ENCODE data around the gene ZNF419. TPM values are rescaled to one million over a fixed set of nuclear protein-coding genes. Genes with fewer than 3 reads are reported as not detected.
"Not testable (repeated sequence)": the region's sequence is repeated elsewhere in the genome, so short reads cannot be mapped to it uniquely, and the experiment has no call there.

The ZNF419 gene
- total RNA-seq, 1 donor from 2014 or later: 18.4 TPM

GRCh38 chr19:57452307-57452706 lies 35.2 kb upstream of the ZNF419 start:
- no peaks in the 10 kb centered on the region for H3K4me1 Mint-ChIP-seq (ENCODE audit: unreplicated experiment)
- no peak overlapping the region for H3K27ac Mint-ChIP-seq
- H3K9me3 Mint-ChIP-seq: peaks cover 4% of the 10 kb centered on the region
- H3K36me3 Mint-ChIP-seq: peaks cover 28% of the 10 kb centered on the region
- H3K27me3 Mint-ChIP-seq: no peaks in the 10 kb centered on the region
- TF ChIP-seq CTCF (conservative IDR thresholded peaks at IDR 0.05): no peak
- no peak overlapping the region for H3K4me3 Mint-ChIP-seq
- DNase-seq (ENCODE audit: extremely low spot score, unreplicated experiment): no peak

DNA sequence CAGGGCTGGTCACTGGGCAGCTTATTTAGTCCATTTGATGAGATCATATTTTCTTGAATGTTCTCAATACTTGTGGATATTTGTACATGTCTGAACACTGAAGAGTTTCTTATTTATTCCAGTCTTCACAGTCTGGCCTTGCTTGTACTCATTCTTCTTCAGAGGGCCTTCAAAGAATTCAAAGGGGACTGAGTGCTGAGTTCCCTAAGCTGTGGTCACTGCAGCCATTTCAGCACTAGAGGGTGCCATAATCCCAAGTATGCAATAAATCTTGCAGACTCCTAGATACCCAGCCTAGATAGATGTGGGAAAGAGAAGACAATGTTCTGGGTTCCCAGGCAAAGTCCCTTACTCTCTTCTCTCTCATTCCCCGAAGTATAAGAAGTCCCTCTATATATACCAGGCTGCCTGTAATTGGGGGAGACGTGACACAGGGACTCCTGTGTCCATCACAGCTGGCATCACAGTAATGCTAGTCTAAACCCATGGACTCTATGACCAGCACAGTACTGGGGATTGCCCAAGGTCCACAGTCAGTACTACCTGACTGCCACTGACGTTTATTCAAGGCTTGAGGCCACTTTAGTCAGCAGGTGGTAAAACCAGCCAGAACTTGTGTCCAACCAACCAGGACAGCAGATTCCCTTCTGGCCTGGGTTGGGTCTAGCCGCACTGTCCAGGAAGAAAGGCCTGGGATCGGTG lies 21.7 kb upstream of the ZNF419 start:
- Mint-ChIP-seq H3K36me3 (peaks cover 27% of the 10 kb centered on the region), H3K27ac (no peak overlapping the region), H3K4me3 (no peak overlapping the region), H3K4me1 (ENCODE audit: unreplicated experiment) (no peaks in the 10 kb centered on the region), H3K27me3 (no peaks in the 10 kb centered on the region), H3K9me3 (peaks cover 16% of the 10 kb centered on the region)
- no peak for DNase-seq (ENCODE audit: extremely low spot score, unreplicated experiment)
- TF ChIP-seq CTCF (conservative IDR thresholded peaks at IDR 0.05): peak; percentile 61

DNA sequence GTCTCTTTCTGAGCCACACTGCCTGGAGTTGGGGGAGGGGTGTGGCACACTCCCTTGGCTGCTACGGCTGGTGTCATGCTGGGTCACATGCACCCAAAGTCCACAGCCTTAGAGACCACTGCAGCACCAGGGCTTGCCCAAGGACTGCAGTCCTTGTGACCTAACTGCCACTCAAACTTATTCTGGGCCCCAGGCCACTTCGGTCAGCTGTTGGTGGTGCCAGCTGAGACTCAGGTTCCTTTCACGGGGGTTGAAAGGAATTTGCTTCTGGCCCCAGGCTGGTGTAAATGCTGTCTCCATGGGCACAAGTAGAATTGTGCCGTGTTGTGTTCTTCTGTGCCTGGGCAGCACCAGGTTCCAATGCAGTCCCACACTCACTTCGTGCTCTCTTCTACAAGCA lies 21.1 kb upstream of the ZNF419 start:
- no peaks in the 10 kb centered on the region for H3K27me3 Mint-ChIP-seq
- no peaks in the 10 kb centered on the region for H3K4me1 Mint-ChIP-seq (ENCODE audit: unreplicated experiment)
- peaks cover 21% of the 10 kb centered on the region for H3K9me3 Mint-ChIP-seq
- no peak overlapping the region for H3K27ac Mint-ChIP-seq
- peaks cover 31% of the 10 kb centered on the region for H3K36me3 Mint-ChIP-seq
- no peak overlapping the region for H3K4me3 Mint-ChIP-seq
- no peak for TF ChIP-seq CTCF (conservative IDR thresholded peaks at IDR 0.05)
- DNase-seq (ENCODE audit: extremely low spot score, unreplicated experiment): no peak

GRCh38 chr19:57473646-57474045 lies 13.9 kb upstream of the ZNF419 start:
- TF ChIP-seq CTCF (conservative IDR thresholded peaks at IDR 0.05): no peak
- Mint-ChIP-seq H3K27ac (no peak overlapping the region), H3K36me3 (peaks cover 78% of the 10 kb centered on the region), H3K4me3 (no peak overlapping the region), H3K9me3 (peaks cover 46% of the 10 kb centered on the region), H3K4me1 (ENCODE audit: unreplicated experiment) (peaks cover 6% of the 10 kb centered on the region), H3K27me3 (no peaks in the 10 kb centered on the region)
- DNase-seq (ENCODE audit: extremely low spot score, unreplicated experiment): no peak

DNA sequence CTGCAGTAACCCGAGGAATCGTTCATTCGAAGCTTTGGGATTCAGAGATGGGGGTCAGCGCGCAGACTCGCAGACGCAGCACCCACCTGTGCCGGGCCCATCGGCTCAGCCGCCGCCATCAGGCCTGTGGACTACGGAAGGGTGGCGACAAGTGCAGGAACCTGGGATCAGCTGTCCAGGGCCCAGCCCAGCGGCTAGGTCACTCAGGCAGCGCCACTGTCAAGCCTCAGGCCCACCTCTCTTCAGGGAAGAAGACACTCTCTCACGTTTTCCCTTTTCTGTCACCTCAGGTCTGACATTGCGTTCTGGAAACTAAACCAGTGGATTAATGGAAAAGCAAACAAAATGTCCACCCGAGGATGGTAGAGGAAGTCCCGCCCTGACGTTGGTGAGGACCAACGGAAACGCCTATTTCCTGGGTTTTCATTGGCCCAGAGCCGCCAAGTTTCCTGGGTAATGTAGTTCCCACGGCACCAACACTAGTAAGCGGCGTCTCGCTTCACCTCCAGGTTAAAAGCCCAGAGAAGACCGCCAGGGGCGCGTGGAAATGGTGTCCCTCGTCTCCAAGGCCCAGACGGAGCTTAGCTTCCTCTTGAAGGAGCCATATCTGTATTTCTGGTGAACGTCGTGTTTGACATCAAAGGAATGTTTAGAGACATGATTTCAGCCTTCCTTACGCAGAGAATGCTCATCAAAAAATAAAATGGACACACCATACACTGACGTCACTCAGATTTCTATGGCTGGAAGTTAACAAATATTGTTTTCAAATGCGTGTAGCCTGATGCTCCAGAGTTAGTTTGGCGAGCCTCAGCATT lies 10.2 kb upstream of the ZNF419 start, which contains the start of gene ZNF772:
Gene ZNF772, minus strand, starts transcription at position 376 of the 818 bp plus-strand sequence. Its CDS starts 257 bp downstream, at position 119.
- TF ChIP-seq CTCF (conservative IDR thresholded peaks at IDR 0.05): peak; percentile 70
- DNase-seq (ENCODE audit: extremely low spot score, unreplicated experiment): peak; percentile 85
- peak within 1 kb of the TSS; percentile 94 for H3K4me3 Mint-ChIP-seq
- peak within 1 kb of the TSS; percentile 89 for H3K27ac Mint-ChIP-seq
- peaks cover 27% of the 10 kb centered on the region for H3K9me3 Mint-ChIP-seq
- no peaks in the 10 kb centered on the region for H3K27me3 Mint-ChIP-seq
- H3K4me1 Mint-ChIP-seq (ENCODE audit: unreplicated experiment): peaks cover 6% of the 10 kb centered on the region
- peaks cover 50% of the 10 kb centered on the region for H3K36me3 Mint-ChIP-seq

GRCh38 chr19:57488299-57488644 lies 722 bp downstream of the ZNF419 start:
- peaks cover 12% of the 10 kb centered on the region for H3K4me1 Mint-ChIP-seq (ENCODE audit: unreplicated experiment)
- peaks cover 41% of the 10 kb centered on the region for H3K36me3 Mint-ChIP-seq
- not testable (repeated sequence) for DNase-seq (ENCODE audit: extremely low spot score, unreplicated experiment); H3K27me3 Mint-ChIP-seq
- peak overlapping the region; percentile 57 for H3K27ac Mint-ChIP-seq
- peaks cover 13% of the 10 kb centered on the region for H3K9me3 Mint-ChIP-seq
- peak overlapping the region; percentile 86 for H3K4me3 Mint-ChIP-seq

DNA sequence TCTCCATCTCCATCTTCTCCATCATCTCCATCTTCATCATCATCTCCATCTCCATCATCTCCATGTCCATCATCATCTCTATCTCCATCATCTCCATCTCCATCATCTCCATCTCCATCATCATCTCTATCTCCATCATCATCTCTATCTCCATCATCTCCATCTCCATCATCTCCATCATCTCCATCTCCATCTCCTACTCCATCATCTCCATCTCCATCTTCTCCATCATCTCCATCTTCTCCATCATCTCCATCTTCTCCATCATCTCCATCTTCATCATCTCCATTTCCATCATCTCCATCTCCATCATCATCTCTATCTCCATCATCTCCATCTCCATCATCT lies 11.8 kb downstream of the ZNF419 start:
- DNase-seq (ENCODE audit: extremely low spot score, unreplicated experiment); H3K27me3 Mint-ChIP-seq: not testable (repeated sequence)
- peaks cover 16% of the 10 kb centered on the region for H3K4me1 Mint-ChIP-seq (ENCODE audit: unreplicated experiment)
- peak overlapping the region; percentile 88 for H3K4me3 Mint-ChIP-seq
- peaks cover 49% of the 10 kb centered on the region for H3K36me3 Mint-ChIP-seq
- H3K27ac Mint-ChIP-seq: peak overlapping the region; percentile 39
- H3K9me3 Mint-ChIP-seq: peaks cover 30% of the 10 kb centered on the region

DNA sequence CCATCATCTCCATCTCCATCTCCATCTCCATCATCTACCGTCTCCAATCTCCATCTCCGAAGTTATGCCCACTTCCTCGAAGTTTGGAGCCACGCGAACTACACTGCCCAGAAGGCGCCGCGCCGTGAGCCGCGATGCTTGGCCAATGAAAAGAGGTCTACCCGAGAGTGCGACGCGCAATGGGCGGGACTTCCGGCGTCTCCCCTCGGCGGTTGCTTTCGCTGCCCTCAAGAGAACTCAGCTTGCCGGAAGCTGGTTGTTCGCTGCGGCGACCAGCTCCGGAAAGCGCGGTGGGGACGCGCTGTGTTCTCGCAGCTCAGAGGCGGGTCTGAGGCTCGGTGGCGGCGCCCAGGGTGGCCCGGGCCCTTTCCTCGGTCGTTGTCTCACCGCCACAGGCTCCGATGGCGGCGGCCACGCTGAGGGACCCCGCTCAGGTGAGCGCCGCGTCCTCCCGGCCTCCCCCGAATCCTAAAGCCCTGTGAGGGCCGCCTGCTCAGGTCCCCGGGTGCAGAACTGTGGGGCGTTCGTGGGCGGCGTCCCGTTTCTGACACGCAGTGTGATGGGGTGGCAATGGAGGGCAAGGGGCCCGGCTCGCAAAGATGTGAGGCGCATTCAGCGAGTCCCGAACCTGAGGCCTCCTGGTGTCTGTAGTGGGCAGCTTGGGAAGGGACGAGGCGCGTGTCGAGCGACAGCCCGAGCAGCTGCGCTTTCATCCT lies 12.3 kb downstream of the ZNF419 start, which contains the start of gene ZNF773:
Gene ZNF773, plus strand, starts transcription at position 259 of the 716 bp plus-strand sequence. Its CDS starts 143 bp downstream, at position 402.
- Mint-ChIP-seq H3K9me3 (peaks cover 30% of the 10 kb centered on the region), H3K4me3 (peak within 1 kb of the TSS; percentile 88), H3K27ac (peak within 1 kb of the TSS; percentile 77), H3K36me3 (peaks cover 47% of the 10 kb centered on the region), H3K4me1 (ENCODE audit: unreplicated experiment) (peaks cover 16% of the 10 kb centered on the region)
- not testable (repeated sequence) for H3K27me3 Mint-ChIP-seq
- peak; percentile 95 for DNase-seq (ENCODE audit: extremely low spot score, unreplicated experiment)
